Superior temporal gyrus (tissue), 1 donor: ENCODE data around the gene NRP1.

Experiments used
- DNase-seq: peaks from one replicate; pipeline ENCODE4 v3.0.0-alpha.2; 2016; ENCODE audit errors: extremely low spot score

Gene NRP1

GRCh38 chr10:33183655-33184054 lies 150.8 kb downstream of the NRP1 start:
- DNase-seq: no peak

GRCh38 chr10:33180921-33181320 lies 153.5 kb downstream of the NRP1 start:
- no peak for DNase-seq

- DNase-seq: peak; percentile 53
Observed at GRCh38 chr10:33180390-33180789, 154.1 kb downstream of the NRP1 start.

DNA sequence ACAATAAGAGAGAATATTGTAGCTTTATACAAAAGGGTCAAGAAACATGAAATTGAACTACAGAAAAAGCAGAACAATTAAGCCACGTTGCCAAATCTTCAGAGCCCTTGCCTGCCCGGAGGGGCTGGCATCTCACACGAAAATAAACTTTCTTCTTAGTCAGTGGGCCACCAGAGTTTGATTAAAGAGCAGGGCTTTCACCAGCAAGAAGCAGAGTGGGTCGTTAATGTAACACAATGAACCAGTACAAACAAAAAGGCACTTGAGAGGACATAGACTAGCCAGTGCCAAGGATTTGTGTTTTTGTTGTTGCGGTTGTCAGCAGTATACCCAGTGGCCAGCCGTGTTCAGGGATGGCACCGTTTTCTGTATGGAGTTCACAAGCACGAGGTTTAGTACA lies 155.4 kb downstream of the NRP1 start:
- no peak for DNase-seq

- no peak for DNase-seq
Observed at GRCh38 chr10:33178026-33178755, 156.3 kb downstream of the NRP1 start.

- no peak for DNase-seq
Observed at GRCh38 chr10:33176688-33177087, 157.8 kb downstream of the NRP1 start.

GRCh38 chr10:33174674-33175434 lies 159.6 kb downstream of the NRP1 start:
- no peak for DNase-seq

- DNase-seq: no peak
Observed at GRCh38 chr10:33165911-33166310, 168.6 kb downstream of the NRP1 start.

DNA sequence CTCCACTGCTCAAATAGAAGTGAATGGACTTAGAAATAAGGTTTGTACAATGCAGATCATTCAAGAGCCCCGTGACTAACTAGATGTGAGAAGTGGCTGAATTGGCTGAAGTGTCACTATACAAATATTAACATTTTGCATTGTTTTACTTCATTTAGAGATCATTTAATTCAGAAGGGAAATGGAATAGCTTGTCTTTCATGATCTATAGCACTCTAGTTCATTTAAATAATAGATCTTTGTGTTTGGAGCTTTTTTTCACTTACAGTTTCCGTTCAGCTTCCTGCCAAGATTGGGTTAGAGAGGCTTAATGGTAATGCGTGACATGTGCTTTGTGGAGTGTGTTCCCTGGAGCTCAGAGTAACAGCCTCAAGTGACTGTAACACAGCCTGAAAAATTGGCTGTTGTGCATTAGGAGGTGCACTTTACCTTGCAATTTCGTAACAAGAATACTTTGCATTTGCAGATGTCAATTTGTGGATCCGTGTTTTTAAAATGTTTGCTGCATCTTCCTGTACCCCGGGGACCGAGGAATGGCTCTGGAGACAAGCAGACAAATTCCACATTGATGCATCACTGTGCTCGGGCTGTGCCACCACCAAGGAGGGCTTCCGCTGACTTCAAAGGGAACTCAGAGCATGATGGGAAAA lies 170.3 kb downstream of the NRP1 start:
- DNase-seq: no peak

GRCh38 chr10:33162248-33162575 lies 172.3 kb downstream of the NRP1 start:
- DNase-seq: no peak

DNA sequence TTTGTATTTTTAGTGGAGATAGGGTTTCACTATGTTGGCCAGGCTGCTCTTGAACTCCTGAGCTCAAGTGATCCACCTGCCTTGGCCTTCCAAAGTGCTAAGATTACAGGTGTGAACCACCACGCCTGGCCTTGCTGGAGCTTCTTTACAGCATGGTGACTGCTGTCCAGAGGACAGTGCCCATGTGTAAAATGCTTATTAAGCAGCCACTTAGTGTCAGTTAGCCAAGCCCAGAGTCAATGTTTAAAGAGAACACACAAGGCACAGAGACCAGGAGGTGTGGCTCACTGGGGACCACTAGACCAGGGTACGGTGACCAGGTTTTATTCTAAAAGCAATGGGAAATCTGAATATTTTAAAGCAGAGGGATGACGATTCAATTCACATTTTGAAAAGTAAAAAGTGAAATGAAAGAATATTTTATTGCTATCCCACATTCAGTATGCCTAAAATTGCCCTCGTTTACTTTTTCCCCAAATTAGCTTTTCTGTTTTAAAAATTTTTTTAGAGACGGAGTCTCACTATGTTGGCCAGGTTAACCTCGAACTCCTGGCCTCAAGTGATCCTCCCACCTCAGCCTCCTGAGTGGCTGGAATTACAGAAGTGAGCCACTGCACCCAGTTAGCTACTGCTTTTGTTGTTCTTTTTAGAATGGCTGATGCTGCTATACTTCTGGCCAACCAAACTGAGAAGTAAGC lies 172.8 kb downstream of the NRP1 start:
- no peak for DNase-seq

DNA sequence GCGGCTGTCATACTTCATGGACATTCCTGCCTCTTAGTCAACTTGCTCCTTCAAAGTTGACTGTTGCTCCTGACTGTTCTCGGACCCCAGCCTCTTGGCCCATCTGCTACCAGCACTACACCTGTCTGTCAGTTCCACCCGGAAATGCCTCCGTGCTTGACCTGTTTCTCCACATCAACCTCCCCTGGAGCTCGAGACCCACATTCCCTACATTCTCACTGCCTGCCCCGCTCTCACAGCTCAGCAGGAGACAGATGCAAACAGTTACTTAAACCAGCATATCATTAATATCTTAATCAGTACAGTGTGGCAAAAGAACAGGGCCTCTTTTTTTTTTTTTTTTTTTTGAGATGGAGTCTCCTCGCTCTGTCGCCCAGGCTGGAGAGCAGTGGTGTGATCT lies 174.3 kb downstream of the NRP1 start:
- DNase-seq: no peak

DNA sequence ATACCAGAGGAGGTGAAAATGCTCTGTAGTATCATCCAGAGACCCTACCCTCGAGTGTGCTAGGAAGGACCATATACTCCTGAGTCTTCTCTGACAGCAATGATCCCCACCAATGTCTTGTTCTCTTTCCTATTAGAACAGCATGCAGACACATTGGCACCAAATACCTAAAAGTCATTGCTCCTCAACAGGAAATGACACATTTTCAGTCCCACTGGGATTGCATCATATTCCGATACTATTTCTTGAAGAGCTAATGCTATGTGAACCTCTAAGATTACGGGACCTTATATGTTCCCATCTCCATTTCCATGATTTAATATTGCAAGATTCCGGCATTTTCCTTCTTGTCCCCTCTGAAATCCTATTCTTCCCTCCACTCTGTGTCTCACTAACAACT lies 177.4 kb downstream of the NRP1 start:
- no peak for DNase-seq

- no peak for DNase-seq
Observed at GRCh38 chr10:33155720-33156638, 178.5 kb downstream of the NRP1 start.

GRCh38 chr10:33154590-33154989 lies 179.9 kb downstream of the NRP1 start:
- no peak for DNase-seq

DNA sequence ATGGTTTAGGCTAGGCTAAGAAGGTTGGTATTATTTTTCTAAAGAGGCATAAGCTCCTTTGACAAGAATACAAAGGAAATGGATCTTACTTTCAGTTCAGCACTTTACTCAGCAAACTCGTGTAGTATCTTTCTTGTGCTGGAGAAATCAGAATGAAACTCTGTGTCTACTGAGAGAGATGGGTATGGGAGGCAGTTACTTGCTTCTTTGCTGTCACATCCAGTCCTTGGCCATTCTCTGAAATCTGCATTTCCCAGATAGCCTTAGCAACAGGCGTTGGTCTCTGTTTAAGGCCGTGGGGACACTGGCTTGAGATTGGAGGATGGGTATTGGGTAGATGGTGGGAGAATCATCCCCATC lies 180.5 kb downstream of the NRP1 start:
- DNase-seq: no peak

DNA sequence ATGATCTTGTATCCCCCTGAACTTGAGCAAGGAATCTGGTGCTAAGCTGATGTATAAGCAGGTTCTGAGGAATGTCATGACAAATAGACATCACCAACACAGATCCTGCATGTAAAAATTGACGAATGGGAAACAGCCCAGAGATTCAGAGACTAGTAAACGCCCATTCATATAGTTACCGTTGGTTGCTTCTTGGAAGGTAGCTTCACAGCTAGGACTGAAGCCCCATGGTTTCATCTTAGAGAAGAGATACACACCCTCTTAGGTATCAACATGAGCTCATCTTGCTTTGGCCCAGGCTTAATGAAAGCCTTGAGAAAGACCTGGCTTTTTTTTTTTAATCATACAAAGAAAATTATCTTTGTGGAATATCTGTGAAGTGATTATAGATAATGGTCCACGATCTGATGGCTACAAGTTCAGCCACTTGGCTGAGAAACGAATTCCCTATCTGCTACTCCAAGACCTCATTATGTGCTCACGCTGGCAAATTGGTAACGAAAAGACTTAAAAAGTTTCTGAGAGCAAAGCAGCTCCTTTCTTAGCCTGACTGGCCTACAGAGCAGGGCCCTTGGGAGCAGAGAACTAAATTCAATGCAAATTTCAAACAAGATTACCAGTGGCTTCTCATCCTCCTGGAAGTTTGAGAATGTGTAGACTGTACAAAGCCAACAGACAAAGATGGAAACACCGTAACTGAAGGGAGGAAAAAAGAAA lies 181.1 kb downstream of the NRP1 start:
- DNase-seq: no peak

GRCh38 chr10:33152750-33153149 lies 181.7 kb downstream of the NRP1 start:
- DNase-seq: no peak

- no peak for DNase-seq
Observed at GRCh38 chr10:33152146-33152545, 182.3 kb downstream of the NRP1 start.

- no peak for DNase-seq
Observed at GRCh38 chr10:33151344-33151864, 183.1 kb downstream of the NRP1 start.
